Right lung (tissue), 5 donors: ENCODE data around the gene TBX2. TPM values are rescaled to one million over a fixed set of nuclear protein-coding genes. Genes with fewer than 3 reads are reported as not detected.

Source experiments
- DNase-seq, 2 donors: peaks; one replicate each; pipeline ENCODE4 v3.0.0-alpha.2; 2013
- polyA plus RNA-seq, 5 donors: library from polyadenylated mRNA; unstranded; fragments of 120-200 nt; gene quantifications; one replicate each; pipeline versions ENCODE4 v1.2.1 to v1.2.3, GENCODE V29; 2013; ENCODE audit warnings: inconsistent platforms in 1 of 5, low replicate concordance in 1 of 5; ENCODE audit not compliant: insufficient read length in 5 of 5, insufficient read depth in 1 of 5

Gene TBX2
- polyA plus RNA-seq, 5 donors, result 132 to 258 (median 183) TPM

- no peak for DNase-seq
Measured at GRCh38 chr17:61400717-61401388, 1.2 kb downstream of the TBX2 start.

- no peak for DNase-seq
Measured at GRCh38 chr17:61401389-61402072, 1.9 kb downstream of the TBX2 start.

DNA sequence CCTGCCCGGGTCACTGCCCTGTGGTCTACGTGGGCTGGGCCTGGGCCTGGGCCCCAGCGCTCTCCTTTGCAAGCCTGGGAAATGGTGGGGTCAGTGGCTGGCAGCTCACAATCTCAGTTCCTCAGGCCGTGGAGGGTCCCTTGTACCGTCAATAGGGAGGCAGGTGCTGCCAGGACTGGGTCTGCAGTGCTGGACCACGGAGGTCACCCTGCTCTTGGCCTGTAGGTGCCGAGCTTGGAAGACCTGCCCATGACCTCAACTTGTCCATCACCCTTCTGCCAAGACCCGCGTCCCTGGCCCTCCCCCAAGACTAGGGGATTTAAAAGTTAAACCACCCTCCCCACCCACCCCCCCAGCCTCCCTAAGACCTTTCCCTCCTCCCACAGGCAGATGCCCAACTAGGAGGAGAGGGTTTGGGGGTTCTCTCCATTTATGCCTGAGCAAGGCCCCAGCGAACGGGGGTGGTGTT, 2.5 kb downstream of the TBX2 start:
- no peak for DNase-seq

DNA sequence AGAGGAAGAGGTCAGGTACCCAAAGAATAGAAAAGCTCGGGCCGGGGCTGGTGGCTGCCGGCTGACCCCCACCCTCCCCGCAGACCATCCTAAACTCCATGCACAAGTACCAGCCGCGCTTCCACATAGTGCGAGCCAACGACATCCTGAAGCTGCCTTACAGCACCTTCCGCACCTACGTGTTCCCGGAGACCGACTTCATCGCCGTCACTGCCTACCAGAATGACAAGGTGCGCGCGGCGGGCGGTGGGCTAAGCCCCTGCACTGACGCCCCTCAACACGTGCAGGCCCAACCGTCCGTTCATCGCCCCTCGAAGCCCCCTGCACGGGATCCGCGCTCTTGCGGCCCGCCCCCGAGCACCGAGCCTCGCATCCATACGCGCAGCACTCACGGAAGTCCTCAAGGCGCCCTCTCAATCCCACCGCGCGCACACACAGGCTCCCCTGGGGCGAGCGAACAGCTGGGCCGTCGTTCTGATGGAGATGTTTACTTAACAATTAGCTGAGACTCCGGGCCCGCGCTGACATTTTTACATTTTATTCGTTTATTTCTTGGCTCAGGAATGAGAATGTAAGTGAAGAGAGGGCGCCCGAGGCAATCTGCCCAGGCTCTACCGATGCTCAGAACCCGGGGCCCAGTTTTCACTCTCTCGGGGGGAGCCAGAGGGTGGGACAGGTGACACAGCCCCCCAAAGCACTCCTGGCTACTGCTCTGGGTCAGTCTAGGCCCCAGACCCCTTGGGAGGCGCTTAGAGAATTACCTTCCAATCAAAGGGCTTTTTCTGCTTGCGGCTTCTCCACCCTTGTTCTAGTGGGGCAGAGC, 3.5 kb downstream of the TBX2 start:
- DNase-seq, result no peak

DNA sequence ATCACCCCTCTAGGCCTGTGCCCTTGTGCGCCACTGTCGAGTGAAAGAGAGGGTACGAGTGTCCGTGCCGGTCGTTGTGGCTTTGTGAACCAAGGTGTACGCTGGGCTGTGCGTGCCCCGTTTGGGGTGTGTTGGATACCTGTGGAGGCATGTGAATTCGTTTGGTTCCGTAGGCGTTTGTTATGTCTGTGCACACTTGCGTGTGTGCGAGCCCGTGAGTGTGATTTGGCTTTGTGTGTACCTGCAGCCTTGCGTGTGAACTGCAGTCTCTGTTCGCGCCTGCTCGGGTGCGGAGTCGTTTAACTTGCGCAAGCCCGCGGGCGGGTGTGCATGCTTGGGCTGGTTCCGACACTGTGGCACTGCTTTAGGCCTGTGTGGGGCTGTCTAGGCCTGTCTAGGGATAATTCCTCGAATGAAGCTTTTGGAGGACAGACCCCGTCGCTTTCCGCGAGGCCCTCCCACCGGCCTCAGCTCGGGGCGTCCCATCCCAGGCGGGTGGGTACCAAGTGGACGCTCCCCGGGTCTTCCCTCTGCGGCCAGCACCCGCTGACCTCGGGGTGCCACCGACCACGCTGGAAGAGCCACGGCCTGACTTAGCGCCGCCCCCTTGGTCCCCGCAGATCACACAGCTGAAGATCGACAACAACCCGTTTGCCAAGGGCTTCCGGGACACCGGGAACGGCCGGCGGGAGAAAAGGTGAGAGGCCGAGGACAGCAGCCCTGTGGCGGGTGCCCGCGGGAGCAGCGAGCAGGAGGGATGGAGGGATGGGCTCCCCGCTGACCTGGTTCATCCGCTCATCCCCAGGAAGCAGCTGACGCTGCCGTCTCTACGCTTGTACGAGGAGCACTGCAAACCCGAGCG, 4.4 kb downstream of the TBX2 start:
- no peak for DNase-seq

DNA sequence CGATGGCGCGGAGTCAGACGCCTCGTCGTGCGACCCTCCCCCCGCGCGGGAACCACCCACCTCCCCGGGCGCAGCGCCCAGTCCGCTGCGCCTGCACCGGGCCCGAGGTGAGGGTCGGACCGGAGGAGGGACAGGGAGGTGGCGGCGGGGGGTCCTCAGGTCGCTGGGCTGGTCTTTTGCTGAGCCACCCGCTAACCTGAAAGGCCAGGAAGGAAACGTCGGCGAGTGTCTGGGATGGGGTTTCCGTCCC, 4.9 kb downstream of the TBX2 start:
- DNase-seq, result no peak

DNA sequence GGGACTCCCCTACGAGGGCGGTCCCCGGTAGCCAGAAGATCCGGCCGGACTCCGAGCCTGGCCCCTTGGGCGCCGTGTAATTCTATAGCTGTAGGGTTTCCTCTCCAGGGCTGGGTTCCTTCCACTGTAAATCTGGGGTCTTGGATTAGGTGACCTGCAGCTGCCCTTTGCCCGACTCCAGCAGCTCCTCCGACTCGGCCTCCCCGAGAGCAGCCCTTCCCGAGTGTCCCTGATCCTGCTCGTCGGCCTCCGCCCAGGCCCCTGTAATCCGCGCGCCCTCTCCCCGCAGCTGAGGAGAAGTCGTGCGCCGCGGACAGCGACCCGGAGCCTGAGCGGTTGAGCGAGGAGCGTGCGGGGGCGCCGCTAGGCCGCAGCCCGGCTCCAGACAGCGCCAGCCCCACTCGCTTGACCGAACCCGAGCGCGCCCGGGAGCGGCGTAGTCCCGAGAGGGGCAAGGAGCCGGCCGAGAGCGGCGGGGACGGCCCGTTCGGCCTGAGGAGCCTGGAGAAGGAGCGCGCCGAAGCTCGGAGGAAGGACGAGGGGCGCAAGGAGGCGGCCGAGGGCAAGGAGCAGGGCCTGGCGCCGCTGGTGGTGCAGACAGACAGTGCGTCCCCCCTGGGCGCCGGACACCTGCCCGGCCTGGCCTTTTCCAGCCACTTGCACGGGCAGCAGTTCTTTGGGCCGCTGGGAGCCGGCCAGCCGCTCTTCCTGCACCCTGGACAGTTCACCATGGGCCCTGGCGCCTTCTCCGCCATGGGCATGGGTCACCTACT, 5.5 kb downstream of the TBX2 start:
- no peak for DNase-seq

GRCh38 chr17:61405686-61406536, 6.3 kb downstream of the TBX2 start:
- no peak for DNase-seq

DNA sequence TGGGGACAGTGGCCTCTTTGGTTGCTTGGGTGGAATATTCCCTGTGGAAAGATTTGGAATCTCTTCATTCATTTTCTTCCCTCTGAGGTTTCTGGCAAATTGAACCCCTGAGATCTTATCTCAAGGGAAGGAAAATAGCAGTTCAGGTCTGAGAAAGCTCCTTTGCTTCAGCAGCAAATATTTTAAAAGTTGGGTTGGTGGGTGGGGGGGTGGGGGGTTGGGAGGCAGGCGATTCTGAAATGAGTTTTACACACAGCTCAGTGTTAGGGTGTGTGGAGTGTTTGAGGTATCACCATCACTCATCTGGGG, 6.8 kb downstream of the TBX2 start:
- no peak for DNase-seq

GRCh38 chr17:61406971-61407911, 7.6 kb downstream of the TBX2 start:
- peak in 1 of 2 donors; percentile 32 for DNase-seq

DNA sequence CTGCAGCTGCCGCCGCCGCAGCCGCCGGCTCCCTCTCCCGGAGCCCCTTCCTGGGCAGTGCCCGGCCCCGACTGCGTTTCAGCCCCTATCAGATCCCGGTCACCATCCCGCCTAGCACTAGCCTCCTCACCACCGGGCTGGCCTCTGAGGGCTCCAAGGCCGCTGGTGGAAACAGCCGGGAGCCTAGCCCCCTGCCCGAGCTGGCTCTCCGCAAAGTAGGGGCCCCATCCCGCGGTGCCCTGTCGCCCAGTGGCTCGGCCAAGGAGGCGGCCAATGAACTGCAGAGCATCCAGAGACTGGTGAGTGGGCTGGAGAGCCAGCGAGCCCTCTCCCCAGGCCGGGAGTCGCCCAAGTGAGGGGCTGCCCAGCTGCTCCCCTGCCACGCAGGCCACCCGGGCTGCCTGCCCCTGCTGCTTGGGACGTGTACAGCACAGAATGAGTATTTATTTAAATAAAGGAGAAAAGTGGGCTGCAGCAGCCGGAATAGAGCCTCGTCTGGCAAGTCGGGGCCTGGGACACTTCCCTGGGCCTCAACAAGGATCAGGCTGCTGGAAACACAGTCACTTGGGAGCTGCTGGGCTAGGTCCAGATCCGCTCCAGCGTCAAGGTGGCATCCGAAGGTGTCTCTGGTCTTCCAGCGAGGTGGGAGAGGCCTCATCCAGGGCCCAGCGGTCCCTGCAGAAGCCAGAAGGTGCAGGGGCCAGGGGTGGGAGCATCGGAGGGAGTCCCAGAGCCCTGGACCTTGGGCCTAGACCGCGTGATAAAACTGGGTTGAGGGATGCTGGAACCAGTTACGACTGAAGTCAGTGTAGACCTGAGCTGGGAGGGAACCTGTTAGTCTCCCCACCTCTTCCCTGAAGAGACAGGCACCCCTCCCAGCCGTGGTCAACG, 8.8 kb downstream of the TBX2 start:
- peak in 1 of 2 donors; percentile 39 for DNase-seq

GRCh38 chr17:61409301-61410112, 9.9 kb downstream of the TBX2 start:
- peak; percentile 87 to 89 for DNase-seq

- DNase-seq, result peak in 1 of 2 donors; percentile 92
Measured at GRCh38 chr17:61410141-61411010, 10.7 kb downstream of the TBX2 start.

GRCh38 chr17:61411011-61411260, 11.3 kb downstream of the TBX2 start:
- peak in 1 of 2 donors; percentile 93 for DNase-seq

GRCh38 chr17:61411261-61412142, 11.9 kb downstream of the TBX2 start:
- DNase-seq, result peak; percentile 84 to 85
